Activated CD8-positive, alpha-beta memory T cell treated with anti-CD3 and anti-CD28 coated beads for 1 hour (primary cell): ENCODE measurements around the gene GATA5.

Source experiments
- DNase-seq, 2 donors: peaks; one replicate each; pipeline ENCODE4 v3.0.0-alpha.2; 2020; ENCODE audit warnings: low read depth in 1 of 2; ENCODE audit errors: extremely low read depth in 1 of 2

Gene GATA5

GRCh38 chr20:62475772-62476055, at the start of gene GATA5:
TSS of gene GATA5 (minus strand) at chr20:62475995. CDS start at chr20:62475521, 474 bp downstream.
- no peak for DNase-seq

- no peak for DNase-seq
Observed at GRCh38 chr20:62525014-62525413, 49.2 kb upstream of the GATA5 start.

- no peak for DNase-seq
Observed at GRCh38 chr20:62524505-62524911, 48.7 kb upstream of the GATA5 start.

- peak; percentile 16 to 40 for DNase-seq
Observed at GRCh38 chr20:62523473-62524203, 47.8 kb upstream of the GATA5 start.

- no peak for DNase-seq
Observed at GRCh38 chr20:62522748-62523396, 47.1 kb upstream of the GATA5 start.

GRCh38 chr20:62519826-62520225, 44.0 kb upstream of the GATA5 start:
- DNase-seq = no peak

- no peak for DNase-seq
Observed at GRCh38 chr20:62518911-62519310, 43.1 kb upstream of the GATA5 start.

GRCh38 chr20:62517901-62518610, 42.3 kb upstream of the GATA5 start:
- DNase-seq = no peak

- DNase-seq = no peak
Observed at GRCh38 chr20:62517168-62517567, 41.4 kb upstream of the GATA5 start.

GRCh38 chr20:62516338-62516737, 40.5 kb upstream of the GATA5 start:
- no peak for DNase-seq

- no peak for DNase-seq
Observed at GRCh38 chr20:62515826-62516225, 40.0 kb upstream of the GATA5 start.

GRCh38 chr20:62515280-62515679, 39.5 kb upstream of the GATA5 start:
- no peak for DNase-seq

- no peak for DNase-seq
Observed at GRCh38 chr20:62513991-62514390, 38.2 kb upstream of the GATA5 start.

- DNase-seq = no peak
Observed at GRCh38 chr20:62511915-62512610, 36.3 kb upstream of the GATA5 start.

GRCh38 chr20:62511300-62511914, 35.6 kb upstream of the GATA5 start:
- no peak for DNase-seq

GRCh38 chr20:62508641-62509051, 32.9 kb upstream of the GATA5 start:
- DNase-seq = no peak

- DNase-seq = no peak
Observed at GRCh38 chr20:62507991-62508640, 32.3 kb upstream of the GATA5 start.

GRCh38 chr20:62507323-62507722, 31.5 kb upstream of the GATA5 start:
- DNase-seq = no peak

- no peak for DNase-seq
Observed at GRCh38 chr20:62506791-62507190, 31.0 kb upstream of the GATA5 start.

- no peak for DNase-seq
Observed at GRCh38 chr20:62506087-62506486, 30.3 kb upstream of the GATA5 start.
